Lower leg skin (tissue), 3 donors: ENCODE data around the gene BRK1.

Experiments used
- POLR2A ChIP-seq, 2 donors: fragments of 450-650 bp; IDR thresholded peaks; one replicate each; pipeline ENCODE4 v1.6.1; 2016 to 2017; ENCODE audit warnings: antibody characterized with exemption in 2 of 2, mild to moderate bottlenecking in 1 of 2, moderate library complexity in 1 of 2
- TF ChIP-seq, protein P1 (sequence below), 3 donors: fragments of 450-650 bp; IDR thresholded peaks; one replicate each; pipeline ENCODE4 v1.5.1; 2016; ENCODE audit warnings: antibody characterized with exemption in 3 of 3, mild to moderate bottlenecking in 3 of 3, moderate library complexity in 2 of 3

GRCh38 chr3:10116928-10117327, 1.5 kb downstream of the BRK1 start:
- TF ChIP-seq, protein P1, sequence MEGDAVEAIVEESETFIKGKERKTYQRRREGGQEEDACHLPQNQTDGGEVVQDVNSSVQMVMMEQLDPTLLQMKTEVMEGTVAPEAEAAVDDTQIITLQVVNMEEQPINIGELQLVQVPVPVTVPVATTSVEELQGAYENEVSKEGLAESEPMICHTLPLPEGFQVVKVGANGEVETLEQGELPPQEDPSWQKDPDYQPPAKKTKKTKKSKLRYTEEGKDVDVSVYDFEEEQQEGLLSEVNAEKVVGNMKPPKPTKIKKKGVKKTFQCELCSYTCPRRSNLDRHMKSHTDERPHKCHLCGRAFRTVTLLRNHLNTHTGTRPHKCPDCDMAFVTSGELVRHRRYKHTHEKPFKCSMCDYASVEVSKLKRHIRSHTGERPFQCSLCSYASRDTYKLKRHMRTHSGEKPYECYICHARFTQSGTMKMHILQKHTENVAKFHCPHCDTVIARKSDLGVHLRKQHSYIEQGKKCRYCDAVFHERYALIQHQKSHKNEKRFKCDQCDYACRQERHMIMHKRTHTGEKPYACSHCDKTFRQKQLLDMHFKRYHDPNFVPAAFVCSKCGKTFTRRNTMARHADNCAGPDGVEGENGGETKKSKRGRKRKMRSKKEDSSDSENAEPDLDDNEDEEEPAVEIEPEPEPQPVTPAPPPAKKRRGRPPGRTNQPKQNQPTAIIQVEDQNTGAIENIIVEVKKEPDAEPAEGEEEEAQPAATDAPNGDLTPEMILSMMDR (IDR thresholded peaks at IDR 0.05) = no peak
- TF ChIP-seq POLR2A (IDR thresholded peaks at IDR 0.05) = no peak
